K562 (cell line): ENCODE measurements around the gene AAK1.

ENCODE experiments used
- PHF20 ChIP-seq: fragments of 450-650 bp; IDR thresholded peaks from 2 replicates; pipeline ENCODE4 v1.6.1; 2018; ENCODE audit not compliant: partially characterized antibody
- TF ChIP-seq, protein P1 (sequence below): fragments of 450-650 bp; IDR thresholded peaks from 2 replicates; pipeline ENCODE4 v1.6.1; 2016; ENCODE audit warnings: mild to moderate bottlenecking

DNA sequence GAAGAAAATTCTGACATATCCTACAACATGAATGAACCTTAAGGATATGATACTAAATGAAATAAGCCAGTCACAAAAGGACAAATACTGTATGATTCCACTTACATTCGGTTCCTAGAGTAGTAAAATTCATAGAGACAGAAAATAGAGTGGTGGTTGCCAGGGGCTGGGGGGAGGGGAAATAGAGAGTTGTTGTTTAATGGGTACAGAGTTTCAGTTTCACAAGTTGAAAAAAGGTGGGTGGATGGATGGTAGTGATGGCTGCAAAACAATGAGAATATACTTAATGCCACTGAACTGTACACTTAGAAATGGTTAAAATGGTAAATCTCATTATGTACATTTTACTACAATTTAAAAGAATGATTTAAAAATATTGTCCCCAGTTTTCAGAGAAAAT lies 153.1 kb downstream of the AAK1 start:
- no peak for TF ChIP-seq PHF20
- TF ChIP-seq, protein P1, sequence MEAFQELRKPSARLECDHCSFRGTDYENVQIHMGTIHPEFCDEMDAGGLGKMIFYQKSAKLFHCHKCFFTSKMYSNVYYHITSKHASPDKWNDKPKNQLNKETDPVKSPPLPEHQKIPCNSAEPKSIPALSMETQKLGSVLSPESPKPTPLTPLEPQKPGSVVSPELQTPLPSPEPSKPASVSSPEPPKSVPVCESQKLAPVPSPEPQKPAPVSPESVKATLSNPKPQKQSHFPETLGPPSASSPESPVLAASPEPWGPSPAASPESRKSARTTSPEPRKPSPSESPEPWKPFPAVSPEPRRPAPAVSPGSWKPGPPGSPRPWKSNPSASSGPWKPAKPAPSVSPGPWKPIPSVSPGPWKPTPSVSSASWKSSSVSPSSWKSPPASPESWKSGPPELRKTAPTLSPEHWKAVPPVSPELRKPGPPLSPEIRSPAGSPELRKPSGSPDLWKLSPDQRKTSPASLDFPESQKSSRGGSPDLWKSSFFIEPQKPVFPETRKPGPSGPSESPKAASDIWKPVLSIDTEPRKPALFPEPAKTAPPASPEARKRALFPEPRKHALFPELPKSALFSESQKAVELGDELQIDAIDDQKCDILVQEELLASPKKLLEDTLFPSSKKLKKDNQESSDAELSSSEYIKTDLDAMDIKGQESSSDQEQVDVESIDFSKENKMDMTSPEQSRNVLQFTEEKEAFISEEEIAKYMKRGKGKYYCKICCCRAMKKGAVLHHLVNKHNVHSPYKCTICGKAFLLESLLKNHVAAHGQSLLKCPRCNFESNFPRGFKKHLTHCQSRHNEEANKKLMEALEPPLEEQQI = no peak
